Activated effector memory CD4-positive, alpha-beta T cell treated with anti-CD3 and anti-CD28 coated beads, Interleukin-2, amount 50 U/mL, for 16 hours (primary cell): ENCODE measurements around the gene TRIOBP.
A peak's percentile ranks its signal among the peaks of the same experiment; 100 is the strongest.

ENCODE experiments used
- DNase-seq: peaks from one replicate; pipeline ENCODE4 v3.0.0-alpha.2; 2020

Gene TRIOBP

GRCh38 chr22:37806409-37807333 lies 109.8 kb downstream of the TRIOBP start:
- no peak for DNase-seq

- DNase-seq = peak; percentile 93
Observed at GRCh38 chr22:37807410-37808293, 110.8 kb downstream of the TRIOBP start, which contains the start of gene GCAT. Gene GCAT, plus strand, starts transcription at chr22:37807934. Its CDS starts 34 bp downstream, at chr22:37807968.

GRCh38 chr22:37808294-37808657 lies 111.4 kb downstream of the TRIOBP start:
- no peak for DNase-seq

- DNase-seq = no peak
Observed at GRCh38 chr22:37809672-37810333, 113.0 kb downstream of the TRIOBP start.

- no peak for DNase-seq
Observed at GRCh38 chr22:37811867-37812266, 115.0 kb downstream of the TRIOBP start.

- DNase-seq = no peak
Observed at GRCh38 chr22:37812869-37813678, 116.2 kb downstream of the TRIOBP start.

GRCh38 chr22:37815593-37815992 lies 118.7 kb downstream of the TRIOBP start:
- DNase-seq = no peak

GRCh38 chr22:37816543-37817180 lies 119.8 kb downstream of the TRIOBP start:
- no peak for DNase-seq

- DNase-seq = peak; percentile 93
Observed at GRCh38 chr22:37817705-37818408, 121.0 kb downstream of the TRIOBP start.

GRCh38 chr22:37818409-37819104 lies 121.7 kb downstream of the TRIOBP start:
- DNase-seq = peak; percentile 87

- no peak for DNase-seq
Observed at GRCh38 chr22:37819105-37819433, 122.2 kb downstream of the TRIOBP start.

GRCh38 chr22:37820350-37820749 lies 123.5 kb downstream of the TRIOBP start:
- no peak for DNase-seq

GRCh38 chr22:37822079-37822833 lies 125.4 kb downstream of the TRIOBP start:
- no peak for DNase-seq

GRCh38 chr22:37823134-37823985 lies 126.5 kb downstream of the TRIOBP start, which contains the start of gene GALR3:
Gene GALR3, plus strand, starts transcription at chr22:37823382. Its CDS starts 25 bp downstream, at chr22:37823407.
- DNase-seq = no peak

GRCh38 chr22:37824674-37825641 lies 128.1 kb downstream of the TRIOBP start:
- no peak for DNase-seq
